HG02884 (cell line): Measurements from ENCODE around the gene ALOX5AP.

Experiments
- ATAC-seq: cut with Tn5 transposase; IDR thresholded peaks from one replicate; pipeline ENCODE4 v1.9.1; 2021; ENCODE audit warnings: mild to moderate bottlenecking, moderate library complexity; ENCODE audit not compliant: unreplicated experiment

The ALOX5AP gene

GRCh38 chr13:30796631-30797601 is 61.6 kb downstream of the ALOX5AP start:
- ATAC-seq = no peak

GRCh38 chr13:30797847-30798535 is 62.6 kb downstream of the ALOX5AP start:
- ATAC-seq = no peak

GRCh38 chr13:30798776-30799355 is 63.5 kb downstream of the ALOX5AP start:
- no peak for ATAC-seq

- no peak for ATAC-seq
These were observed 64.0 kb downstream of the ALOX5AP start for GRCh38 chr13:30799356-30799824.

- no peak for ATAC-seq
These were observed 64.8 kb downstream of the ALOX5AP start for GRCh38 chr13:30800107-30800506.

- peak; percentile 15 for ATAC-seq
These were observed 67.2 kb downstream of the ALOX5AP start for GRCh38 chr13:30802501-30802900.

GRCh38 chr13:30802953-30803478 is 67.7 kb downstream of the ALOX5AP start:
- peak; percentile 90 for ATAC-seq

GRCh38 chr13:30803749-30804148 is 68.4 kb downstream of the ALOX5AP start:
- ATAC-seq = no peak

- ATAC-seq = no peak
These were observed 69.1 kb downstream of the ALOX5AP start for GRCh38 chr13:30804474-30804873.

- no peak for ATAC-seq
These were observed 69.8 kb downstream of the ALOX5AP start for GRCh38 chr13:30805132-30805537.

- no peak for ATAC-seq
These were observed 70.3 kb downstream of the ALOX5AP start for GRCh38 chr13:30805603-30806011.

- no peak for ATAC-seq
These were observed 71.4 kb downstream of the ALOX5AP start for GRCh38 chr13:30806784-30807183.

- ATAC-seq = no peak
These were observed 72.0 kb downstream of the ALOX5AP start for GRCh38 chr13:30807392-30807791.

- no peak for ATAC-seq
These were observed 73.3 kb downstream of the ALOX5AP start for GRCh38 chr13:30808600-30808999.

- no peak for ATAC-seq
These were observed 74.4 kb downstream of the ALOX5AP start for GRCh38 chr13:30809787-30810186.

GRCh38 chr13:30810261-30810701 is 74.9 kb downstream of the ALOX5AP start:
- no peak for ATAC-seq

- no peak for ATAC-seq
These were observed 75.5 kb downstream of the ALOX5AP start for GRCh38 chr13:30810801-30811200.
